Measurements from ENCODE around the gene LRRC27. TPM values are rescaled to one million over a fixed set of nuclear protein-coding genes. Genes with fewer than 3 reads are reported as not detected.

LRRC27 gene
- polyA plus RNA-seq, 3 donors: 3.6 to 12.8 (median 3.6) TPM

DNA sequence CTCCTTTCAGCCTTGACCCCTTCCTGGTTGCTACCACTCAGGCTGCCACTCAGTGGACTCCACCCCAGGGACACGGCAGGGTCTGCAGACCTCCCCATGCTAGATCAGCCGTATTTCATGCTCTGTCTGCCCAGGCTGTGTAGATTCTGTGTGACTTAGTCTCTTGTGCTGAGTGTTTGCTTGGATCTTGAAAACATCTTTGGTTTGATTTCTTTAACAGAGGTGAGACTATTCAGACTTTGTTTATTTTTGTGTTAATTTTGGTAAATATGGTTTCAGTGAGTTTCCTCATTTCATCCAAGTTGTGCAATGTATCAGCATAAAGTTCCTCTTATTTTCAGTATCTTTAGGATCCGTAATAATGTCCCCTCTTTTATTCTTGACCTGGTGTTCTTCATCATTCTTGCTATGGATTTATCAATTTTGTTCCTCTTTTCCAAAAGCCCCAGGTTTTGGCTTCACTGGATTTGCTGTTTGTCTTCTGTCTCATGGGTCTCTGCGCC, 43.9 kb downstream of the LRRC27 start:
- Histone ChIP-seq H2AFZ (ENCODE audit: insufficient read depth, low read depth, low read length, poor library complexity, severe bottlenecking) (peak overlapping the region; percentile 69), H3K4me2 (replicated peaks; ENCODE audit: extremely low read depth, low read length, poor library complexity, severe bottlenecking) (peak overlapping the region; percentile 54), H3K4me3 (replicated peaks in 1 of 3; ENCODE audit: low read depth in 2 of 3, low read length in 3 of 3) (peak overlapping the region in 1 of 3 experiments; percentile 58), H3K79me2 (ENCODE audit: insufficient read depth, low read length) (no peaks in the 10 kb centered on the region), H3K9me3 (replicated peaks in 1 of 2; ENCODE audit: control insufficient read depth in 1 of 2, insufficient read depth in 1 of 2, low read length in 2 of 2) (no peaks in the 10 kb centered on the region), H3K4me1 (ENCODE audit: control insufficient read depth in 1 of 2, insufficient read depth in 2 of 2, low read length in 2 of 2) (peaks cover 26 to 34% of the 10 kb centered on the region in 2 donors), H4K20me1 (ENCODE audit: insufficient read depth, low read length) (no peaks in the 10 kb centered on the region), H3K9ac (ENCODE audit: insufficient read depth, low read length, poor library complexity, severe bottlenecking) (peak overlapping the region; percentile 41), H3K27me3 (ENCODE audit: control insufficient read depth in 2 of 2, insufficient read depth in 2 of 2, low read length in 2 of 2) (no peaks in the 10 kb centered on the region), H3K27ac (ENCODE audit: low read depth in 1 of 2, low read length in 2 of 2) (peak overlapping the region; percentile 56 to 73), H3K36me3 (replicated peaks in 1 of 2; ENCODE audit: control insufficient read depth in 1 of 2, insufficient read depth in 2 of 2, low read length in 2 of 2) (no peaks in the 10 kb centered on the region)
- no peak for TF ChIP-seq CTCF (IDR thresholded peaks at IDR 0.05)
- peak in 2 of 3 donors; percentile 52 to 60 for DNase-seq
- Mint-ChIP-seq H3K27ac (peak overlapping the region; percentile 73 to 91 (median 82)), H3K9me3 (peaks cover 0 to 11% (median 0%) of the 10 kb centered on the region in 7 donors), H3K4me3 (peak overlapping the region in 1 of 2 donors; percentile 80), H3K36me3 (peaks cover 2 to 3% of the 10 kb centered on the region in 2 donors), H3K4me1 (peaks cover 37% of the 10 kb centered on the region), H3K27me3 (ENCODE audit: low read depth in 3 of 3) (peaks cover 0 to 8% (median 3%) of the 10 kb centered on the region in 3 donors)
- intact Hi-C loops (cut with micrococcal nuclease): no loop called here
- no CpG with 5 or more reads among the region's 4 CpGs for WGBS (ENCODE audit: insufficient coverage)

DNA sequence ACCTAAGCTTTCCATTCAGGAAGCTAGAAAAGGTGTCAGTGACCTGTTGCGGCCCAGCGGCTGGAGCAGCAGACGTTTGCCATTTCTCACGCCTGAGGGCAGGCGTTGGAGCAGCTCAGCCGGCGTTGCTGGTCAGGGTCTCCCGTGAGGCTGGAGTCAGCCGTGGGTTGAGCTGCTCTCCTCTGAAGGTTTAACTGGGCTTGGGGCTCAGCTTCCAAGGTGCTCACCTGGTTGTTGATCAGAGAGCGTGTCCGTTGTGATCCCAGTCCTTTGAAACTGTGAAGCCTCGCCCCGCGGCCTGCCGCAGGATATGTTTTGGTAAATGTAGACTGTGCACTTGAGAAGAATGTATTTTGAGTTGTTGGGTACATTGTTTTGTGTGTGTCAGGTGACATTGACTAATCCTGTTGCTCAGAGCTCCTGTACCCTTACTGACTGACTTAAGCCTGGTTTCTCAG, 44.4 kb downstream of the LRRC27 start:
- no peak overlapping the region for H3K27ac ChIP-seq (ENCODE audit: low read depth in 1 of 2, low read length in 2 of 2)
- Mint-ChIP-seq H3K27me3 (ENCODE audit: low read depth in 3 of 3) (peaks cover 0 to 8% (median 3%) of the 10 kb centered on the region in 3 donors), H3K4me3 (peak overlapping the region in 1 of 2 donors; percentile 80), H3K4me1 (peaks cover 38% of the 10 kb centered on the region), H3K9me3 (peaks cover 0 to 8% (median 0%) of the 10 kb centered on the region in 7 donors), H3K27ac (no peak overlapping the region), H3K36me3 (peaks cover 2 to 3% of the 10 kb centered on the region in 2 donors)
- 98% methylated on average over 14 of the region's 15 CpGs for WGBS (ENCODE audit: insufficient coverage)
- H3K4me2 ChIP-seq (replicated peaks; ENCODE audit: extremely low read depth, low read length, poor library complexity, severe bottlenecking): peak overlapping the region; percentile 54
- H3K4me1 ChIP-seq (ENCODE audit: control insufficient read depth in 1 of 2, insufficient read depth in 2 of 2, low read length in 2 of 2): peaks cover 27 to 34% of the 10 kb centered on the region in 2 donors
- intact Hi-C loops (cut with micrococcal nuclease): no loop called here
- H3K36me3 ChIP-seq (replicated peaks in 1 of 2; ENCODE audit: control insufficient read depth in 1 of 2, insufficient read depth in 2 of 2, low read length in 2 of 2): no peaks in the 10 kb centered on the region
- no peaks in the 10 kb centered on the region for H4K20me1 ChIP-seq (ENCODE audit: insufficient read depth, low read length)
- H3K9me3 ChIP-seq (replicated peaks in 1 of 2; ENCODE audit: control insufficient read depth in 1 of 2, insufficient read depth in 1 of 2, low read length in 2 of 2): no peaks in the 10 kb centered on the region
- H3K4me3 ChIP-seq (replicated peaks in 1 of 3; ENCODE audit: low read depth in 2 of 3, low read length in 3 of 3): peak overlapping the region in 1 of 3 experiments; percentile 58
- H2AFZ ChIP-seq (ENCODE audit: insufficient read depth, low read depth, low read length, poor library complexity, severe bottlenecking): no peak overlapping the region
- H3K9ac ChIP-seq (ENCODE audit: insufficient read depth, low read length, poor library complexity, severe bottlenecking): no peak overlapping the region
- TF ChIP-seq CTCF (IDR thresholded peaks at IDR 0.05): no peak
- no peaks in the 10 kb centered on the region for H3K27me3 ChIP-seq (ENCODE audit: control insufficient read depth in 2 of 2, insufficient read depth in 2 of 2, low read length in 2 of 2)
- DNase-seq: no peak
- no peaks in the 10 kb centered on the region for H3K79me2 ChIP-seq (ENCODE audit: insufficient read depth, low read length)
